Fibroblast of skin of left quadriceps (primary cell): ENCODE data around the gene CTSF.
"Not testable (repeated sequence)": the region's sequence is repeated elsewhere in the genome, so short reads cannot be mapped to it uniquely, and the experiment has no call there.

Source experiments
- DNase-seq, 2 experiments: peaks; one replicate each; pipeline ENCODE4 v3.0.0-alpha.2; 2013; ENCODE audit warnings: low read depth in 2 of 2

The CTSF gene

DNA sequence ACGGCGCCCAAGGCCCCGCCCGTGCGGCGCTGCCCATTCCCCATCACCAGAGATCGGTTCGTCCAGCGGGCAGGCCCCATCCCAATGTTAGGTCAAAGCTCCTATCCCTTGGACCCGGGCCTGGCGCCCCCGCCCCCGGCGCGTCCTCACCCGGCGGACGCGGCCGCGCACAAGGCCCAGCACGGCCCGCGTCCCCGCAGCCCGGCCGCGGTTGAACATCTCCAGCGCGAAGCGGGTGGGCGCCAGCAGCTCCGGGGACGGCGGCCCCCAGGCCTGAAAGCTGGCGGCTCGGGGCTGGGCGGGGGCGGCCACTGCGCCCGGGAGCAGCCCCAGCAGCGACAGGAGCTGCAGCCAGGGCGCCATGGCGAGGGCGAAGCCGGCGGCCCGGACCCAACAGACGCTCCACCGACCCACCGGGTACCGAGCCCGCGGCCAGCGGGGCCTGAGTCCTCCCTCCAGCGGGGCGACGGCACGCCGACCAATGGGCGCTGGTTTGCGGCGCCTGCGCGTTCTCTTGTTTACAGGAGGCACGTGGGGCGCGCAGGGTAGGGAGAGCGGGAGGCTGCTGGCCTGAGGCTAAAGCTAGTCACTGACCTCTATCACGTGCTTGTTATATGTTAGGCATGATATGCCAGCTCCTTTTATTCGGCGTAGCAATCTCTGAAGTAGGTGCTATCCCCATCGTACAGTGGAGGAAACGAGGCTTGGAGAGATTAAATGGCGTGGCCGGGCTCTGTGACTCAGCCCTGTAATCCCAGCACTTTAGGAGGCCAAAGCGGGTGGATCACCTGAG is at the start of gene CTSF:
Gene CTSF (minus strand): TSS at position 483 of the 793 bp plus-strand sequence. CDS start 120 bp downstream, at position 363.
- DNase-seq = peak in 1 of 2 experiments; percentile 41

DNA sequence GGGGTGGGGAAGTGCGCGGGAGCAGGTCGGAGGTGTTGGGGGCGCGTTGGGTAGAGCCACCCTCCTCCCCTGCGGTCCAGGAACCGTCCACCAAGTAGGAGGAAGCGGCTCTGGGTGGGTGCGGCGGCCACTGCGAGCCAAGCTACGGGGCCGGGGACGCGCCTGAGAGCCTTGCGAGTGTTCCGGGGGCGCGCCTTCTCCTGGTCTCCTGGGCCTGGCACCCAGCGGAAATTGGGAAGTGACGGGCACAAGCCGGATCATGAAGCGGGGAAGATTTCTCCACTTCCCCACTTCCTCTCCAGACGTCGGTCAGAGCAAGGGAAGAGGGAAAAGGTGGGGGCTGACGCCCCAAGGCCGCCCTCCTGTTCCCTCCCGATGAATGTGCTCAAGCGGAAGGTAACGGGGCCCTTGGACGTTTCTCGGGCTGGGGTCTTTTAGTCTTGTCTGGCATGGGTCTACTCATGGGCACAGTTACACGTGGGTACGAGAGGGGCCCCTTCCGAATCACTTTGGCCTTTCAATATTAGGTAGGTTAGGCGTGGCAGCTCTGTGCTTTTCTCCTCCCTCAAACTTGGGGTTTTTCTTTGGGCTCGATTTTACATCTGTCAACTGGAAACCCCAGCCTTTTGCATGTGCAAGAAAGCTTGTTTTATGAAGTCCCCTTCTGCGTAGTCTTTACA is 48.9 kb upstream of the CTSF start:
- DNase-seq = peak in 1 of 2 experiments; percentile 6

DNA sequence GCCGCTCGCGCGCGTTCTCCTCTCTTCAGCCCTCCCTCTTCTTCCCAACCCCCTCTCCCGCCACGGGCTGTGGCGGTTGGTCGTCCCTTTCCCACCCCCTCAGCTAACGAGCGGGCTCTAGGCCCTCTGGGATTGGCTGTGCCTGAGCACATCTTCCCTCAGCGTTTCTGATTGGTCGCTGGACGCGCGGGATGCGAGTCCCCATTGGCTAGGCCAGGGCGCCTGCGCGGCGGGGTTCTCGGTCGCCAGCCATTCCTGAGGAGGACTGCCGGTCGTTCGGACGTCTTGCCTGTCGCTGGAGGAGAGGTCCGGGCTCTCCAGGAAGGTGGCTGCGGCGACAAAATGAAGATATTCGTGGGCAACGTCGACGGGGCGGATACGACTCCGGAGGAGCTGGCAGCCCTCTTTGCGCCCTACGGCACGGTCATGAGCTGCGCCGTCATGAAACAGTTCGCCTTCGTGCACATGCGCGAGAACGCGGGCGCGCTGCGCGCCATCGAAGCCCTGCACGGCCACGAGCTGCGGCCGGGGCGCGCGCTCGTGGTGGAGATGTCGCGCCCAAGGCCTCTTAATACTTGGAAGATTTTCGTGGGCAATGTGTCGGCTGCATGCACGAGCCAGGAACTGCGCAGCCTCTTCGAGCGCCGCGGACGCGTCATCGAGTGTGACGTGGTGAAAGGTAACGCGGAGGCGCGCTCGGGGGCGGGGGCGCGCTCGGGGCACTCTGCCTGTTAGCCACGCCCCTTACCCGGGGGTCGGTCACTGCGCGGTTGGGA is 48.2 kb upstream of the CTSF start, which contains the start of gene RBM14:
Gene RBM14 (plus strand): TSS at position 252 of the 776 bp plus-strand sequence. CDS start 91 bp downstream, at position 343.
- peak; percentile 99 for DNase-seq

DNA sequence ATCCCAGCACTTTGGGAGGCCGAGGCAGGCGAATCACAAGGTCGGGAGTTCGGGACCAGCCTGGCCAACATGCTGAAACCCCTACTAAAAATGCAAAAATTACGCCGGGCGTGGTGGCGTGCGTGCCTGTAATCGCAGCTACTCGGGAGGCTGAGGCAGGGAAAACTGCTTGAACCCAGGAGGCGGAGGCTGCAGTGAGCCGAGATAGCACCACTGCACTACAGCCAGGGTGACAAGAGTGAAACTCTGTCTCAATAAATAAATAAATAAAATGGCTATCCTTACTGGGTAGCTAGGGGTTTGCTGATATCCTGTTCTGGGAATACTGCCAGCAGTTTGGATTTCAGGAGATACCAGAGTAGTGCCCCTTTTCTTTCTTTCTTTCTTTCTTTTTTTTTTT is 45.7 kb upstream of the CTSF start:
- DNase-seq = no peak

DNA sequence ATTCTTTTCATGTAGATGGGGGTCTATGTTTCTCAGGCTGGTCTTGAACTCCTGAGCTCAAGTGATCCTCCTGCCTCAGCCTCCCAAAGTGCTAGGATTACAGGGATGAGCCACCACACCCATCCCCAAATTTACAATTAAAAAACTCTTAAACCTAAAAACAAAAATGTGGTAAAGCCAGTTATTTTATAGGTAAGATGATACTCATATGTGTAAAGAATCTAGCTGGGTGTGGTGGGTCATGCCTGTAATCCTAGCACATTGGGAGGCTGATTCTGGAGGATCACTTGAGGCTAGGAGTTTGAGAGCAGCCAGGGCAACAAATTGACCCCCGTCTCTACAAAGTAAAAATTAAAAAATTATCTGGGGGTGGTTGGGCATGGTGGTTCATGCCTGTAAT is 44.1 kb upstream of the CTSF start:
- DNase-seq = no peak

DNA sequence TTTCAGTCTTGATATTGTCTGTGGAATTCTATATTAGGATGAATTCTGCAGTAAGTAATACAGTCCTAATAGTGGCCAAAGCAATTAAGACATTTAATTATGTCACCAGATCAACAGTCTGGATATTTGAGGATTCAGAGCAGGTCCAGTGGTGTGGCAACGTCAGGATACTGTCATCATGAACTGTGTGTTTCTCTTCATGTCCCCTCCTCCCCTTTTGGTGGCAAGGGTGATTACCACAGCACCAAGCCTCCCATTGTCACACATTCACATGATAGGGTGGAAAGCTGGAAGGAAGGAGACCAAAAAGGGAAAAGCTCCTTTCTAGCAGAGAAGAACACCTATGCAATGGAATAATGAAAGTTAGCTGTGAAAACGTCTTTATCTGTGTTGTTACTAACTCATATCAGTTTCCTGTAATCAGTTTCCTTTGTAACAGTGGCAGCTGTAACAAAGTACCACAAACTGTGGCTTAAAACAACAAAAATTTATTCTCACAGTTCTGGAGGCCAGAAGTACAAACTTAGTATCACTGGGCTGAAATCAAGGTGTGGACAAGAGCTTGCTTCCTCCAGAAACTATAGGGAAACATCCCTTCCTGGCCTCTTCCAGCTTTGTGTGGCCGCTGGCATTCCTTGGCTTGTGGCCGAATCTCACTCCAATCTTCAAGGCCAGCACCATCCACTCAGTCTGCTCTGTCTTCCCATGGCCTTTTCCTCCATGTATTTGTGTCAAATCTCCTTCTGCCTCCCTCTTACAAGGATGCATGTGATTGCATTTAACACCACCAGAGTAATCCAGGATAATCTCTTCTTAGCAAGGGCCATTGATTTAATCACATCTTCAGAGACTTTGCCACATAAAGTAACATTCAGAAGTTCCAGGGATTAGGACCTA is 41.6 kb upstream of the CTSF start:
- no peak for DNase-seq

DNA sequence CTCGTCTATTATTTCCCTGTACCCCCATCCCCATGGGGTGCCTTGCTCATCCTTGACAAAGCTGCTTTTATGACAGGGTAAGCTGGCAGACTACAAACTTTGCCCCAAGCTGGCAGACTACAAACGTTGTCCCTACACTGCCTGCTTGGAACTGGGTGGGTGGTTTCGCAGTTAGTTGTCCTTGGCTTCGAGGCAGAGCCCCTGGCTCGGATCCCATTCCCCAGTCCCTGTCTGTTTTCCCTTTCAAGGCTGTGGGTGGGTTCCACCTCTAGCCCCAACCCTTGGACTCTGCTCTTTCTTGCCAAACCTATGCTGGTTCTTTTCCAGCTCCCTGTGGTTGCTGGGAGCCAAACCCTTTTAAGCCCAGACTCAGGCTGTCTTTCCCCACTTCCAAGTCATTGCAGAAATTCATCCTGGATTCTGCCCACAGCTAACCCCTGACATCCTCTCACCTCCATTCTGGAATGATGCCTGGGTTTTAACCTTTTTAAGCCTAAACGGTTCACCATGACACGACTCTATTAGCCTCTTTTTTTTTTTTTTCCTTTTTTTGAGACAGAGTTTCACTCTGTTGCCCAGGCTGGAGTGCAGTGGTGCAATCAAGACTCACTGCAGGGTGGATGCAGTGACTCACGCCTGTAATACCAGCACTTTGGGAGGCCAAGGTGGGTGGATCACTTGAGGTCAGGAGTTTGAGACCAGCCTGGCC is 38.9 kb upstream of the CTSF start:
- DNase-seq = peak; percentile 25 to 26

DNA sequence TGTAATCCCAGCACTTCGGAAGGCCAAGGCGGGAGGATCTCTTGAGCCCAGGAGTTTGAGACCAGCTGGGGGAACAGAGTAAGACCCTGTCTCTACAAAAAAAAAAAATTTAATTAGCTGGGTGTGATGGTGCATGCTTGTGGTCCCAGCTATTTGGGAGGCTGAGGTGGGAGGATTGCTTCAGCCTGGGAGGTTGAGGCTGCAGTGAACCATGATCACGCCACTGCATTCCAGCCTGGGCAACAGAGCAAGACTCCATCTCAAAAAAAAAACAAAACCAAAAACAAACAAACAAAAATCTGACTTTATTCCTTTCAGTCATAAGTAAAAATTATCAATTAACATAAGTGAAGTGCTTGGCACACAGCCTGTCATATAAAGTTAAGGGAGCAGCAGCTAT is 38.2 kb upstream of the CTSF start:
- not testable (repeated sequence) for DNase-seq

DNA sequence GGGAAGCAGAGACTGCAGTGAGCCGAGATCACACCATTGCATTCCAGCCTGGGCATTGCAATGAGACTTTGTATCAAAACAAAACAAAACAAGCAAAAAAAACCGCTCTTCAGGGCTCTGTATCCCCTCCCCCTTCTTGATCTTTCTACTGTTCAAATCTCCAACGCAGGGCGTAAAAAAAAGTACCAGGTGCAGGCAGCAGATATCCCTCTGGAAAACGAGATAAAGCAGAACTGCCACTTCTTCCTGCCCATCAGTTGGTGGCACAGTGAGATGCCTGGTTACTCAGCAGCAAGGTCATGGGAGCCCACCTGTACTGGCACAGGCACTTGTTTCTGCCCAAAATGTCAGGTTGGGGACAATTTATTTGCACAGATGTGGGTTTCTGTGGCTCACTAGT is 35.7 kb upstream of the CTSF start:
- no peak for DNase-seq

DNA sequence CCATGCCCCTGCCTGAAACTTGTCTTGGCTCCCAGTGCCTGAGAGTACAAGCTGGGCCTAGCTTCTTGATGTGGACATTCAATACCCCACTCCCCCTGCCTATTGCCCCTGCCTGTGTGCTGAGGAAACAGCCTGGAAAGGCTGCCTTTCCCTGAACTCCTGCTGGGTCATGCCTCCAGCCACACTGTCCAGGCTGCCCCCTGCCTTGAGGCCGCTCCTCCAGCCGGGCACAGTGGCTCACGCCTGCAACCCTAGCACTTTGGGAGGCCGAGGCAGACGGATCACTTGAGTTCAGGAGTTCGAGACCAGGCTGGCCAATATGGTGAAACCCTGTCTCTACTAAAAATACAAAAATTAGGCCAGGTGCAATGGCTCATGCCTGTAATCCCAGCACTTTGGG is 34.7 kb upstream of the CTSF start:
- DNase-seq = no peak

DNA sequence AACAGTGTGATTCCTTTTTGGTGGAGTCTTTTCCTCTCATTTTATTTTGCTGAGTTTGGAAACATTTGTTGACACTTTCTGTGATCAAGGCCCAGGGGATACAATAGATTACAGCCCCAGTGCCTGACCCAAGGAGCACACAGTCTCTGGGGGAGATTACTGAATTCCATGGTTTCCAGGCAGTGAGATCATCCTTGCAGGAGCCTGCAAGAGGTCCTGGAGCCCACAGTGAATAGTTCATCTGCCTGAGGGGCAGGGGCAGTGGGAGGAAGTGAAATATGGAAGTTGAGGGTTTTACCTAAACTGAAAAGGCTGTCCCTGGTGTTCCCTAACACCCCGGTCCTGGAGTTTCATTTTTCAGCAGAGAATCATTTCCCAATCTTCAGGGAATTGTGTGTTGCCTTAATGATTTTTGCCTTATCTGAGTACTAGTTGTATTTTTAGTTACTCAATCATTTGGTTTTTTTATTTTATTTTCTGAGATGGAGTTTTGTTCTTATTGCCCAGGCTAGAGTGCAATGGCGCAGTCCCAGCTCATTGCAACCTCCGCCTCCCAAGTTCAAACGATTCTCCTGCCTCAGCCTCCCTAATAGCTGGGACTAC is 32.3 kb upstream of the CTSF start:
- DNase-seq = no peak

DNA sequence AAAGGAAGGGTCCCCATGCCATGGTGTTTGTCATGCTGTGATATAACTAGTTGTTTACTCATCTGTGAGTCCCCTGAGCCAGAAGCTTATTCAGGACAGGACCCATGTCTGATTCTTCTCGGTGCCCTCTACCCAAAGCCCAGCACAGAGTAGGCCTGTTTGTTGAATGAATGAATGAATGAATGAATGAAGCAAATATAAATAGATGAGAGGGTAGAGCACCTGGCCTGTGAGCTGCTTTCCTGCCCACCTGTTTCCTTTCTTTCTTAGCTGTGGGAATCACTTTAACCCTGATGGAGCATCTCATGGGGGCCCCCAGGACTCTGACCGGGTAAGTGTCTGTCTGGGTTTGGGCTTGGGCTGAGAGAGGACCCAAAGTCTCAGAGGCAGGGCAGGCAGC is 31.8 kb upstream of the CTSF start:
- DNase-seq = no peak

DNA sequence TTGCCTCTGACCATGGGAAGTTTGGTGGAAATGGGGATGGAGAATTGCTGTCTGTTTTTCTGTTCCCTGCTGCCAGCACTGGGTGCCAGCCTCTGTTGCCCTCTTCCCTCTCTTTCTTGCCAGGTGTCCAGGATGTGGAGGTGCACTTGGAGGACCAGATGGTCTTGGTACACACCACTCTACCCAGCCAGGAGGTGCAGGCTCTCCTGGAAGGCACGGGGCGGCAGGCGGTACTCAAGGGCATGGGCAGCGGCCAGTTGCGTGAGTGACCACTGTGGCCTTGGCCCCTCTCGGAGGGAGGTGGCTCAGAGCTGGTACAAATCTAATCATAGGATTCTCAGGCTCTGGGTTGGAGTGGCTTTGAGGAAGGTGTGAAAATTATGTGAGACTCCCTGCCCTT is 30.6 kb upstream of the CTSF start:
- no peak for DNase-seq

DNA sequence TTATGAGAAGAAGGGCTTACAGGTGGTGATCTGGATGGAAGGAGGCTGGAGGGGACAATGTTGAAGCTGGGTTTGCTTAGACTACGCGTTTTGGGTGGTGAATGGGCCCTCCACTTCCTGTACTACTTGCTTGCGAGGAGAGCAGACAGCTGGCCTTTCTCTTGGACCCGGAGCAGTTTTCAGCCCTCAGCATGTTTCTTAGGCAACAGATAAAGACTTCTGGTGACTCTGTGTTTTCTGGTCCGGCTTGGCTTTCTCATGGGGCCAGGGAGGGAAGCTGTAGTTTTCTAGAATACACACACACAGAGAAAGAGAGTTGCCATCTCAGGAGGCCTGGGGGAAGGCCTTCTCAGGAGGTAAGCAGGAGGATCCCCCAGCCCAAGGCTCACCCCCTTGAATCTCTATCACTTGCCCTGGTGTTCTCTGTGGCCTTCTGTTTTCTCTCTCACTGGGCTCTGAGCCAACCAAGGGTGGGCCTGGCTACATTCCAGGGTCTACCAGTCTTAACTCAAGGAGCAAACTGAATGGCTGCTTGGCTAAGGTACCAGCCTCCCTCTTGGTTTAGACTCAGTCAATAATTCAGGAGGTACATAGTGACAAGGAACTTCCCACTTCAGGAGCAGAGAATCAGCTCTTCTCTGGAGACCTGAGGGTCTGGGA is 27.0 kb upstream of the CTSF start:
- no peak for DNase-seq

DNA sequence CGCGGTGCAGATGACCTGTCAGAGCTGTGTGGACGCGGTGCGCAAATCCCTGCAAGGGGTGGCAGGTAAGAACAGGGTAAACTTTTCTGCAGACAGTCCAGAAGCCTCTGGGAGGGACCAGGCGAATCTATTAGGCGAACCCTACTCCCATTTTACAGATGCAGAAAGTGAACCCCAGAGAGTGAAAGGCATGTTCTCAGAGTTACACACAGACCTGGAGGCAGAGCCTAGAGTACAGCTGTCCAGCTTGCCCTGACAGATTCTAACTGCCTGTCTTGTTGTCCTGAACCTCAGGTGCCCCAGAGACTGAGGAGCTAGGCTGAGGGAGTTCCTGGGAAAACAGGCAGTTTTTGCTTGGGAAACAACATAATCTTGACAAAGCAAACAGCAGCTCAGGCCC is 25.2 kb upstream of the CTSF start:
- DNase-seq = no peak

DNA sequence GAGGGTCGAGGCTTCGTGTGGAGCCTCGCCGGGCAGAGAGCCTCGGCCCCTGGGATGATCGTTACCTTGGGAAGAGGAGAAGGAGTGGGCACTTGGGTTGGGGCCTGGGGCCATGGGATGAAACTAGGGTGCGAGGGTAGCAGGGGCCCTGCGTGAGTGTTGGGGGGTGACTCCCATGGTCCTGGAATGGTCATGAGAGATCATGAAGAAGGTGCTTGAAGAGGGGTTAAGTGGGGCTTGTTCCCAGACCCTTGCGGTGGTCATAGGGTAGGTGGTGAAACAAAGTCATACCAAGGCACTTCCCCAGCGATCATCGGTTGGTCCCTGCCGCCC is 24.9 kb upstream of the CTSF start:
- DNase-seq = no peak

DNA sequence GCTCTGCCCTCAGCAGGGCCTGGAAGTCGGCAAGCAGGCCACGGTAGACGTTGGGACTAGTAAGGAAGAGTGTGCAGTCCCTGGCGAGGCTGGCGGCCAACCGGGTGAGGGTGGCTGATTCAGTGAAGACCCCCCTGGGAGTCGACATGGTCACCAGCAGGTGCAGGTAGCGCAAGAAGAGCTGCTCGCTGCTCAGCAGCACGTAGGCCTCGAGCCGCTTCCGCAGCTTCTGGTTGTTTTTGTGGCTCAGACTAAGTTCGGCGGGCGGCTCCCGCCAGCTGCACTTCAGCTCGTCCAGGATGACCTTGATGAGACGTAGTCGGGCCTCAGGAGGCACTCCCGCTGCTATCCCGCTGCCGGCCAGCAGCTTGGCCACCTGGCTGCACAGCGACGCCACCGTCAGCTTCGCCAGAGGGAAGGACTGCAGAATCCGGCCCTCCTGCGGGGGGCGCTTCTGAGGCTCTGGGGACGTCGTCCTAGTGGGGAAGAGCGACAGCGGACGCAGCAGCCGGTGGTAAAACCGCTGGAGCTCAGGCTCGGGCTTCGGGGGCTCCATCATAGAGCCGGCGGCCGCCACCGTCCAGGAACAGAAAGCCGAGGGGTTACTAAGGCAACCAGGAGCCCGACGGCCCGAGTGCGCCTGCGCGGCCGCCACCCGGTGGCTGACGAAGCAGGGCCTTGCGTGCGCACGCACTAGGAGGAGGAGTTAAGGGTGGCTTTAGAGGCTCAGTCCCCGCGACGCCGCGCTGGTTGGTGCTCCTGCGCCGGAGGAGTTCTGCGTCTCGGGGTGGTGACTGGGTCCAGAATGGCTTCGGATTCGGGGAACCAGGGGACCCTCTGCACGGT is 24.3 kb upstream of the CTSF start, which contains the start of the genes CCDC87 and CCS:
Gene CCDC87 (minus strand): TSS at position 607 of the 846 bp plus-strand sequence. CDS start 48 bp downstream, at position 559.
Gene CCS (plus strand): TSS at position 729 of the 846 bp plus-strand sequence. CDS start 77 bp downstream, at position 806.
- DNase-seq = peak; percentile 85 to 86

DNA sequence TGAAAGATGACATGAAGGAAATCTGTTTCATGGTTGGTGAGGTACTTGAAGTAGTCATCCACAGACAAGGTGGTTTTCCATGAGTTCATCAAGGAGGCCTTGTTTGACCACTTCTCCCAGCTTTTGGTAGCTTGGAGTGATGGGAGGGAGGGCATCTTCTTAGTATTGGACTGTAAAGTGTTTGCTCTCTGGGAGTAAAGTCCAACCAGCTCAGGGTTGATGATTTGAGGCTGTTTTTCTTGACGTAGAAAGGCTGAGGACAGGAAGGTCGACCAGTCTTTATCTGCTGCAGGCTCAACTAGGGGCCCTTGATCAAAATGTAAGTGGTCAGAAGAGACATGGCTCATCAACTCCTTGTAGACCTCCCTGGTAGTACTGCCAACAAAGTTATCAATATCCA is 22.8 kb upstream of the CTSF start:
- no peak for DNase-seq
